GM19035 (cell line): Measurements from ENCODE around the gene ANKRD31.
"Not testable (repeated sequence)": the region's sequence is repeated elsewhere in the genome, so short reads cannot be mapped to it uniquely, and the experiment has no call there.

Experiments
- ATAC-seq: cut with Tn5 transposase; IDR thresholded peaks from one replicate; pipeline ENCODE4 v1.9.1; 2021; ENCODE audit not compliant: unreplicated experiment

ANKRD31 gene

DNA sequence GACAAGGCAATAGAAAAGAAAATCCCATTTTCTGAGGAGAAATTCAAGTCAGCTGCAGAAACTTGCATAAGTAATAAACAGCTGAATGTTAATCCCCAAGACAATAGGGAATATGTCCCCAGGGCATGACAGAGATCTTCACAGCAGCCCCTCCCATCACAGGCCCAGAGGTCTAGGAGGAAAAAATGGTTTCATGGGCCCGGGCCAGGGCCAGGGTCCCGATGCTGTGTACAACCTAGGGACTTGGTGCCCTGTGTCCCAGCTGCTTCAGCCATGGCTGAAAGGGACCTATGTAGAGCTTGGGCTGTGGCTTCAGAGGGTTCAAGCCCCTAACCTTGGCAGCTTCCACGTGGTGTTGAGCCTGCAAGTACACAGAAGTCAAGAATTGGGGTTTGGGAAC lies 75.2 kb downstream of the ANKRD31 start:
- ATAC-seq: not testable (repeated sequence)

DNA sequence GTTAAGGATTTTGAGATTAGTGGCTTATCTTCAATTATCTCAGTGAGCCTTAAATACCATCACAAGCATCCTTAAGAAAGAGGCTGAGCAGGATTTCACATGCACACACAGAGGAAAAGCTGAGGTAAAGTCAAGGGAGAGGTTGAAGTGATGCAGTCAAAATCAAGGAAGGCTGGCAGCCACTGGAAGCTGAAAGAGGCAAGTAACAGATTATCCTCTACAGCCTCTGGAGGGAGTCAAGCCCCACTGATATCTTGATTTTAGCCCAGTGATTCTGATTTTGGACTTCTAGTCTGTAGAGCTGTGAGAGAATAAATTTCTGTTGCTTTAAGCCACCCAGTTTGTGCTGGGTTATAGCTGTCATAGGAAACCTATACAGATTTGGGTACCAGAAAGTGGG lies 80.1 kb downstream of the ANKRD31 start:
- ATAC-seq: no peak

DNA sequence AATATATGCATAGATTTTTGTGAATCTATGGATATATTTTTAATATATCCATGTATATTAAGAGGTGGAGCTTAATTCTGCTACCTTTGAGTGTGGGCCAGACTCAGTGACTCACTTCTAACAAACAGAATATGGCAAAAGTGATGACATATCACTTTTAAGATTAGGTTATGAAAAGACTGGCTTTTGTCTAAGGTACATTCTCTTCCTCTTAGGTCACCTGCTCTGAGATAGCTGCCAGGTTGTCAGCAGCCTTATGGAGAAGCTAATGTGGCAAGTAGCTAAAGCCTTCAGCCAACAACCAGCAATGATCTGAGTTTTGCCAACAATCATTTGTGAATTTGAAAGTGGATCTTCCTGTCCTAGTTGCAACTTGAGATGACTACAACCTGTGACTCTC lies 83.8 kb downstream of the ANKRD31 start:
- ATAC-seq: no peak

DNA sequence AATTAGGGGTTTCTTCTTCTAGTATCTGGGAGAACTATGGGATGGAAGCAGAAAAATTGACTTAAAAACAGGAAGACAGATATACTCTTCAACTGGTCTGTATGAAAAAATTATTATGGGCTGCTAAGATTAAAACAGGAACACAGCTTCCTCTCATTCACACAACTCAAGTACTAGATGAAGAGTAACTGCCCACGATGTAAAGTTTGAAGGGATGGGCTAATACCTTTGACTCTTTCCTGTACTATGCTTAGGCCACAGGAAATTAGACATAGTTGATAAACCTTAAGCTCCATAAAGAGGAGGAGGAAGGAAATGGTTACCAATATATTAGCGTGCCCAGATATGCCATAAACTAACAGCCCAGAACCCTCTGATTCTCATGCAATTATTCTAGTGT lies 88.6 kb downstream of the ANKRD31 start:
- no peak for ATAC-seq

DNA sequence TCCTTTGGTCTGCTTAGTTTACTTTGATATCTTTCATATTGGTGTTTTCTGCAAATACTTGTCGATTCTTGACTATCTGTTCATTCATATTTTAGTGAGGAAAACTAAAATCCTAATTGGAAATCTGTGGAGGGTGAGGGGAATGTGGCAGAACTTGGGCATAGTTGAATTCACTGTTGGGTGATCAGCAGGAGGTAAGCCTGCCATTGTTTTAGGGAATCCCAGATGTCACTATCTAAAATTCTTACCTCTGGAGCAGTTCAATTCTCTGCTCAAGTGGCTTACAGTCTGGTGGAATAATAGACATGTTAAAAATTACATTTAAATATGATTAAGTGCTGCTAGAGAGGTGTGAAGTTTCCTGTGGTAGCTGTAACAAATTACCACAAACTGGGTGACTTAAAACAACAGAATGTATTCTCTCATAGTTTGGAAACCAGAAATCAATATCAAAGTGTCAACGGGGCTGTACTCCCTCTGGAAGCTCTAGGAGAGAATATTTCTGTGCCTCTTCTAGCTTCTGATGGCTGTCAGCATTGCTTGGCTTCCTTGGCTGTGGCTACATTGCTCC lies 94.0 kb downstream of the ANKRD31 start:
- ATAC-seq: no peak

DNA sequence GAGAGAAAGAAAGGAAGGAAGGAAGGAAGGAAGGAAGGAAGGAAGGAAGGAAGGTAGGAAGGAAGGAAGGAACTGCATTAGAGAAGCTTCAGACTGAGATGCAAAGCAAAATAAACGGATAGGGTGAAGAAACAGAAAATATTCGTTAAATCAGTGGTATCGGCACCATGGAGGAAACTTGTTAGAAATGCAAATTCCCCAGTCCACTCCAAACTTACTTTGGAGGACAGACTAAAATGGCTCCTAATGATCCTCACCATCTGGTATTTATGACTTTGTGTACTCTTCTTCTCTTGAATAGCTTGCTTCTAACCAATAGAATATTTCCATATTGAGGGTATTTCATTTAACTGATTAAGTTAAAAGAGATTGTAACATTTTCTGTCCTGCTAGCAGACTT lies 96.4 kb downstream of the ANKRD31 start:
- no peak for ATAC-seq

GRCh38 chr5:75138689-75139088 lies 98.0 kb downstream of the ANKRD31 start:
- no peak for ATAC-seq

DNA sequence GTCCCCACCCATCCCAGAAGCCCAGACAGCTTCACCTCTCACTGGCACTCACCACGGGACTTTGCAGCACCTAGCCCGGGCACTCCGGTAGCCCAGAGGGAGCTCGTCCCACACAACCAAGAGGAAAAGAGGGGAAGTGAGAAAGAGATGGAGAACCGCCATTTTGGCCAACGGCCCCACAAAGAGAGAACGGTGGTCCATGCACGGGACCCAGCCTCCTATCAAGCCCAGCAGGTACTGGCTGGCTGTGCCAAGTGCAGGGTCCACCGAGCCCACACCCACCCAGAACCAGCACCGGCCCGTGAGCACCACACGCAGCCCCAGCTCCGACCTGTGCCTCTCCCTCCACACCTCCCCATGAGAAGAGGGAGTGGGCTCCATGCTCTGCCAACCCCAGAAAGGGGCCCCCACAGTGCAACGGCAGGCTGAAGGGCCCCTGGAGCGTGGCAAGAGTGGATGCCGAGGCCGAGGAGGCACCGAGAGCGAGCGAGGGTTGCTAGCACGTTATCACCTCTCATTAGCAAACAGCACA lies 105.8 kb downstream of the ANKRD31 start:
- no peak for ATAC-seq

- no peak for ATAC-seq
Observed at GRCh38 chr5:75116856-75117255, 119.8 kb downstream of the ANKRD31 start.

DNA sequence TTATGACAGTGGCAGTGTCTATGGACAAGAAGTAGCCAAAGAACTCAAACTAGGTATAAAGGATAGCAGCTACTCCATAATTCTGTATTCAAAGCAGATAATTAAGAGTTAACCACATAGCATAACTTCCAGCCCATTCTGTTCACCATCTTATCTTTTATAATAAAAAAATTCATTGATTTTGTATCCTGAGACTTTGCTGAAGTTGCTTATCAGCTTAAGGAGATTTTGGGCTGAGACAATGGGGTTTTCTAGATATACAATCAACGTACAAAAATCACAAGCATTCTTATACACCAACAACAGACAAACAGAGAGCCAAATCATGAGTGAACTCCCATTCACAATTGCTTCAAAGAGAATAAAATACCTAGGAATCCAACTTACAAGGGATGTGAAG lies 122.4 kb downstream of the ANKRD31 start:
- not testable (repeated sequence) for ATAC-seq

- ATAC-seq: no peak
Observed at GRCh38 chr5:75113354-75114113, 123.1 kb downstream of the ANKRD31 start.

- no peak for ATAC-seq
Observed at GRCh38 chr5:75108931-75109596, 127.6 kb downstream of the ANKRD31 start.

- no peak for ATAC-seq
Observed at GRCh38 chr5:75108515-75108914, 128.2 kb downstream of the ANKRD31 start.

- ATAC-seq: not testable (repeated sequence)
Observed at GRCh38 chr5:75095956-75096355, 140.7 kb downstream of the ANKRD31 start.

GRCh38 chr5:75091597-75091996 lies 145.1 kb downstream of the ANKRD31 start:
- no peak for ATAC-seq

DNA sequence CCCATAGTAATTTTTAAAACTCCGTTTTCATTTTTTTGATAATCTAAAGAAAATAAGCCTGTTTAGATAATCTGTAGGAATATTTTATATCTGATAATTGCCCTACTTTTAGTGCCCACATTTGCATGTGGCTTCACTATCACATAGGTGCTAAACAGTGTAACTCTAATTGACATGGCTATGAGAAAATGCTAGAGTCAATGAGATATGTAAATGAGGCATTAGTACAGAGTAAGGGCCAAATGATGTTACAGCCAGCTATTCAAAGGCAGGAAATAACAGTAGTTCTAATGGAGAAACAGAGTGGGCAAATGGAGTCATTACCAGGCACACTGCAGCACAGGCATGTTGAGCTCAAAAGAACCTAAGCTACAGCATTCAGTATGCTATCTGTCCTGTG lies 147.0 kb downstream of the ANKRD31 start:
- no peak for ATAC-seq

DNA sequence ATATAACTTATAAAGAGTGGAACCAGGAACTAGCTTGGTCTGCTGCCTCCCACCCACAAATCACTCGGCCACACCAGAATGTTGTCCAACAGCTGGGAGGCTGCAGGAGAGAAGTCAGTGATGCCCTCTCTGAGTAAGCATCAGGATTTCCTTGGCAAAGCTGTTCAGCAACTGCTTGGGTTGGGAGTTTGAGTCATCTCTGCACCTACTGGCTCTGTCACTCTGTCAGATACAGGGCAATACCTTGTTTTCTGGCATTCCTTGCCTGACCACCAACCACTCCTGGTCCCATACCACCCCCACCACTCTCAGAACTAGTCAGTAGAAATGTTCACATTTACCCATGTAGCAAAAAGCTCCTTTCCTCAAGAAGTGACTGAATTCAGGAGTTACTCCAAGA lies 147.5 kb downstream of the ANKRD31 start:
- no peak for ATAC-seq

- no peak for ATAC-seq
Observed at GRCh38 chr5:75088648-75089047, 148.0 kb downstream of the ANKRD31 start.

GRCh38 chr5:75081510-75081909 lies 155.2 kb downstream of the ANKRD31 start:
- ATAC-seq: no peak

DNA sequence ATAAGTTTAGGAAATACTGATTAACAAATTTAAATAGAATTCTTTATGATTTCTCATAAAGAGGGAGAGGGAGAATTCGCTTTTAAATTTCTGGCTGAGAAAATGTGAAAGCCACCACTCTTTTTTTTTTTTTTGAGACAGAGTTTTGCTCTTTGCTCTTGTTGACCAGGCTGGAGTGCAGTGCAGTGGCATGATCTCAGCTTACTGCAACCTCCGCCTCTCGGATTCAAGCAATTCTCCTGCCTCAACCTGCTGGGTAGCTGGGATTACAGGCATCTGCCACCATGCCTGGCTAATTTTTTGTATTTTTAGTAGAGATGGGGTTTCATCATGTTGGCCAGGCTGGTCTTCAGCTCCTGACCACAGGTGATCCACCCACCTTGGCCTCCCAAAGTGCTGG lies 157.3 kb downstream of the ANKRD31 start:
- not testable (repeated sequence) for ATAC-seq

DNA sequence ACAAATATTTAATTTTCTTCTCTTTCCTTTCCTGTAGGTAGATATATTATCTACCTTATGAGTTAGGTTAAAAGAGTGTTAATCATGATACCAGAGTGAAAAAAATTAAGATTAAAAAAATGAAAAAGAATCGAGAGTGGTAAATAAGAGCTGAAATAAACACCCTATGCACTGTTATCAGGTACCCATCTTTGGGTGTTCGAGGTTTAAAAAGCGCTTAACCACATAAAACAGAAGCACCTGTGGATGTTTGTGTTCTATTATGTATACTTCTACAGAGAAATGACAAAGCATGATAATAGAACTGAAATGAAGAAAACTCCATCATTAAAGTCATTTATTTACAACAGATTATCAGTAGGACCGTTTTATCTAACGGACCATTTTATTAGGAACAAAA lies 158.7 kb downstream of the ANKRD31 start:
- ATAC-seq: no peak

DNA sequence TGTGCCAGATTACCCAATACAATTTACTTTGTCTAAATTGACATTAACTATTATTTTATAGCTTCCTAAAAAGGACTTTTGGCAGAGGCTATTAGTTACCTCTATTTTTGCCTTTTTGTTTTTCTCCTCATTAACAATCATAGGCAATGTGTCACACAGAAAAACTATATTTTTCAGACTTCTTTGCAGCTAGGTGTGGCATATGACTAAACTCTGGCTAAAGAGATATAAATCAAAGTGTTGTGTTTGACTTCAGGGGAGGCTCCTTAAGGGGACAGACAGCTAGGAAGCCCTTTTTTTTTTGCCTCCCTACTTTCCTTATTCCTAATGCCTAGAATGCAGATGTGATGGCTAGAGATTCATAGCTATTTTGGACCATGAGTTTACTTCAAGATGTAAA lies 164.6 kb downstream of the ANKRD31 start:
- no peak for ATAC-seq
